OCI-LY7 (cell line): ENCODE measurements around the gene JPT1. TPM values are rescaled to one million over a fixed set of nuclear protein-coding genes. Genes with fewer than 3 reads are reported as not detected.
A peak's percentile ranks its signal among the peaks of the same experiment; 100 is the strongest.

Experiments
- BruUV-seq: library from RNA; stranded (reverse); fragments of 400-500 nt; replicated peaks from 2 replicates; lab custom pipeline; 2021; lab: Mats Ljungman, UMichigan
- CTCF ChIA-PET: fragments of 300-600 bp; sonication (Branson Sonifier 250); formaldehyde crosslinking; loops from one replicate; lab custom pipeline; 2022; ENCODE audit warnings: antibody characterized with exemption; ENCODE audit not compliant: unreplicated experiment; lab: Charles Lee
- POLR2A ChIA-PET: fragments of 300-600 bp; sonication (Branson Sonifier 250); formaldehyde crosslinking; loops from one replicate; lab custom pipeline; 2022; ENCODE audit warnings: antibody characterized with exemption; lab: Charles Lee
- DNase-seq: peaks from one replicate; pipeline ENCODE4 v3.0.0-alpha.2; 2015; ENCODE audit warnings: low spot score
- H2AFZ ChIP-seq: fragments of 200-600 bp; sonication (generic), shearing (Covaris generic); 2 replicates; pipeline ENCODE4 v1.6.1; 2014; ENCODE audit warnings: mild to moderate bottlenecking, antibody characterized with exemption, low read length, moderate library complexity
- H3K27ac ChIP-seq: fragments of 200-600 bp; sonication (generic); 2 replicates; pipeline ENCODE4 v1.5.1; 2014; ENCODE audit warnings: mixed run types, low read depth, mild to moderate bottlenecking, moderate library complexity, low read length, inconsistent platforms; ENCODE audit not compliant: poor library complexity, severe bottlenecking
- H3K36me3 ChIP-seq: fragments of 200-600 bp; sonication (generic); 2 replicates; pipeline ENCODE4 v1.6.1; 2014; ENCODE audit warnings: mild to moderate bottlenecking, antibody characterized with exemption, low read length, moderate library complexity, mixed read lengths; ENCODE audit not compliant: insufficient read depth
- H3K4me1 ChIP-seq: fragments of 200-600 bp; sonication (generic); 2 replicates; pipeline ENCODE4 v1.5.1; 2014; ENCODE audit warnings: mild to moderate bottlenecking, low read length; ENCODE audit not compliant: insufficient read depth, poor library complexity, severe bottlenecking
- H3K4me2 ChIP-seq: fragments of 200-600 bp; sonication (generic); 2 replicates; pipeline ENCODE4 v1.6.1; 2014; ENCODE audit warnings: mild to moderate bottlenecking, low read length
- H3K4me3 ChIP-seq: fragments of 200-600 bp; sonication (generic); 2 replicates; pipeline ENCODE4 v1.5.1; 2014; ENCODE audit warnings: mild to moderate bottlenecking, low read depth, low read length; ENCODE audit not compliant: poor library complexity, severe bottlenecking
- H3K79me2 ChIP-seq: fragments of 200-600 bp; sonication (generic); 2 replicates; pipeline ENCODE4 v1.6.1; 2016; ENCODE audit warnings: low read depth, mild to moderate bottlenecking, low read length, moderate library complexity, mixed read lengths; ENCODE audit not compliant: insufficient read depth
- H3K9me2 ChIP-seq: fragments of 200-600 bp; sonication (generic); 2 replicates; pipeline ENCODE4 v1.6.1; 2016; ENCODE audit warnings: mild to moderate bottlenecking, low read length, mixed read lengths; ENCODE audit not compliant: insufficient read depth
- H3K9me3 ChIP-seq: fragments of 200-600 bp; sonication (generic); 2 replicates; pipeline ENCODE4 v1.6.1; 2014; ENCODE audit warnings: mild to moderate bottlenecking, mixed run types, low read length, mixed read lengths
- H4K20me1 ChIP-seq: fragments of 200-600 bp; sonication (generic); 2 replicates; pipeline ENCODE4 v1.6.1; 2014; ENCODE audit warnings: mild to moderate bottlenecking, antibody characterized with exemption, low read length, moderate library complexity, mixed read lengths; ENCODE audit not compliant: insufficient read depth
- EZH2phosphoT487 ChIP-seq: fragments of 200-600 bp; sonication (generic); IDR thresholded peaks from 2 replicates; pipeline ENCODE4 v1.6.1; 2018; ENCODE audit warnings: low read depth, borderline replicate concordance, mild to moderate bottlenecking, mixed run types, antibody characterized with exemption, low read length, moderate library complexity, mixed read lengths
- intact Hi-C: fragments of 100-400 bp; cut with micrococcal nuclease; formaldehyde crosslinking; loops from one replicate; pipeline ENCODE4 v1.10.0; 2022; ENCODE audit not compliant: unreplicated experiment
- total RNA-seq, 2 experiments: library from RNA; depleted of rRNA in 1 of 2; stranded (reverse); fragments of >200 nt in 1 of 2; shearing (Covaris generic) in 1 of 2; gene quantifications; 2 replicates each; pipeline ENCODE4 v1.2.3, GENCODE V29; 2014 to 2022
- TF ChIP-seq, protein P1 (sequence below): fragments of 200-600 bp; sonication (generic); conservative IDR thresholded peaks from 2 replicates; pipeline ENCODE4 v1.5.1; 2014; ENCODE audit warnings: mild to moderate bottlenecking, antibody characterized with exemption, low read length, moderate library complexity, mixed read lengths

JPT1 gene
- total RNA-seq, 2 experiments from 2014 or later: 121 to 251 TPM

DNA sequence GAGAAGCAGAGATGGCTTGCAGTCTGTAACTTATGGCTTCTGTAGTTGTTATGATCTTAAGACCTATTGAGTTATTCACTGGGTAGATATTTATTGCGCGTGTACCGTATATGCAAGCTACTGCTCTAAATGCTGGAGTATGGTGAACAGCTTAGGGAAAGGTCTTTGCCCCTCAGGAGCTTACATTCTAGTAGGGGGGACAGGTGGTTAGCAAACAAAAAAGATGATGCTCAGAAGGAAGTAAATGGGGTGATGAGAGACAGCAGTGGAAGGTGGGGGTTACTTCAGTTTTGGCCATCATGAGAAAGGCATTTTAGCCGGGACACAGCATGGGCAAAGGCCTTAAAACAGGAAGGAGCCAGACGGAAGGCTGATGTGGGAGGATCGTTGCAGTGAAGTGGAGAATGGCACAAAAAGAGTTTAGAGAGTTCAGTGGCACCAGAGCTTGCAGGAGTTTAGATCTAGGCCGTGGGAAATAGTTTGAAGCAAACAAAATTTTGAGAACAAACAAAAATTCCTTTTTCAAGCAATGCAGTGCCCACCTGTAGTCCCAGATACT, 42.5 kb downstream of the JPT1 start:
- no peak overlapping the region for H3K4me3 ChIP-seq
- no peaks in the 10 kb centered on the region for H3K9me3 ChIP-seq
- H3K36me3 ChIP-seq: peaks cover 8% of the 10 kb centered on the region
- intact Hi-C loops: no loop called here
- POLR2A ChIA-PET: interaction anchor here (0.6 to 1.8 kb wide), 8 partner anchors 19 to 727 kb away, joined by 3 to 7 read pairs (median 4); partner anchors contain the start of gene NT5C
- H3K4me2 ChIP-seq: peak overlapping the region; percentile 88
- CTCF ChIA-PET: interaction anchor here (0.9 kb wide), 1 partner anchor 155 kb away, joined by 4 read pairs; no protein-coding TSS in a partner anchor
- TSS peak; percentile 58 for BruUV-seq
- no peak overlapping the region for H2AFZ ChIP-seq
- DNase-seq: no peak
- peaks cover 5% of the 10 kb centered on the region; the same call in 1 of the 2 replicates for H3K79me2 ChIP-seq
- H3K27ac ChIP-seq: no peak overlapping the region
- peaks cover 41% of the 10 kb centered on the region for H3K4me1 ChIP-seq
- H3K9me2 ChIP-seq: no peaks in the 10 kb centered on the region
- TF ChIP-seq, protein P1, sequence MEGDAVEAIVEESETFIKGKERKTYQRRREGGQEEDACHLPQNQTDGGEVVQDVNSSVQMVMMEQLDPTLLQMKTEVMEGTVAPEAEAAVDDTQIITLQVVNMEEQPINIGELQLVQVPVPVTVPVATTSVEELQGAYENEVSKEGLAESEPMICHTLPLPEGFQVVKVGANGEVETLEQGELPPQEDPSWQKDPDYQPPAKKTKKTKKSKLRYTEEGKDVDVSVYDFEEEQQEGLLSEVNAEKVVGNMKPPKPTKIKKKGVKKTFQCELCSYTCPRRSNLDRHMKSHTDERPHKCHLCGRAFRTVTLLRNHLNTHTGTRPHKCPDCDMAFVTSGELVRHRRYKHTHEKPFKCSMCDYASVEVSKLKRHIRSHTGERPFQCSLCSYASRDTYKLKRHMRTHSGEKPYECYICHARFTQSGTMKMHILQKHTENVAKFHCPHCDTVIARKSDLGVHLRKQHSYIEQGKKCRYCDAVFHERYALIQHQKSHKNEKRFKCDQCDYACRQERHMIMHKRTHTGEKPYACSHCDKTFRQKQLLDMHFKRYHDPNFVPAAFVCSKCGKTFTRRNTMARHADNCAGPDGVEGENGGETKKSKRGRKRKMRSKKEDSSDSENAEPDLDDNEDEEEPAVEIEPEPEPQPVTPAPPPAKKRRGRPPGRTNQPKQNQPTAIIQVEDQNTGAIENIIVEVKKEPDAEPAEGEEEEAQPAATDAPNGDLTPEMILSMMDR: no peak
- no peak for TF ChIP-seq EZH2phosphoT487
- H4K20me1 ChIP-seq: no peaks in the 10 kb centered on the region

GRCh38 chr17:75110234-75110937, 43.9 kb downstream of the JPT1 start:
- Histone ChIP-seq H3K27ac (no peak overlapping the region), H3K79me2 (peaks cover 5% of the 10 kb centered on the region; the same call in 1 of the 2 replicates), H3K36me3 (peaks cover under 1% of the 10 kb centered on the region), H3K4me2 (peak overlapping the region; percentile 88), H4K20me1 (no peaks in the 10 kb centered on the region), H3K9me3 (no peaks in the 10 kb centered on the region), H3K4me3 (peak overlapping the region; percentile 72), H3K4me1 (peaks cover 36% of the 10 kb centered on the region), H3K9me2 (no peaks in the 10 kb centered on the region), H2AFZ (peak overlapping the region; percentile 94; the same call in 1 of the 2 replicates)
- DNase-seq: peak; percentile 43
- TF ChIP-seq, protein P1: no peak
- no TSS peak for BruUV-seq
- ChIA-PET POLR2A (interaction anchor here (0.6 to 1.8 kb wide), 7 partner anchors 14 to 684 kb away, joined by 3 to 7 read pairs (median 4); partner anchors contain the start of gene NT5C), CTCF (interaction anchor here (0.6 to 1.4 kb wide), 2 partner anchors 20 to 152 kb away, joined by 3 to 6 read pairs; no protein-coding TSS in a partner anchor)
- intact Hi-C loops: no loop called here
